Measurements from ENCODE around the gene MLPH.
A peak's percentile ranks its signal among the peaks of the same experiment; 100 is the strongest.

Gene MLPH

GRCh38 chr2:237470914-237471313 lies 16.1 kb upstream of the MLPH start:
- no peak for TF ChIP-seq CTCF (IDR thresholded peaks at IDR 0.05)

GRCh38 chr2:237471438-237472186 lies 15.4 kb upstream of the MLPH start:
- peak; percentile 71 for TF ChIP-seq CTCF (IDR thresholded peaks at IDR 0.05)

GRCh38 chr2:237472187-237472712 lies 14.8 kb upstream of the MLPH start:
- no peak for TF ChIP-seq CTCF (IDR thresholded peaks at IDR 0.05)

- TF ChIP-seq CTCF (IDR thresholded peaks at IDR 0.05): no peak
These were observed 13.9 kb upstream of the MLPH start for GRCh38 chr2:237472909-237473877.

- TF ChIP-seq CTCF (IDR thresholded peaks at IDR 0.05): no peak
These were observed 13.1 kb upstream of the MLPH start for GRCh38 chr2:237473878-237474441.

- TF ChIP-seq CTCF (IDR thresholded peaks at IDR 0.05): no peak
These were observed 12.6 kb upstream of the MLPH start for GRCh38 chr2:237474442-237474911.

Measured in LNCAP (cell line).